HCT116 (cell line): ENCODE data around the gene CREBBP. TPM values are rescaled to one million over a fixed set of nuclear protein-coding genes. Genes with fewer than 3 reads are reported as not detected.

ENCODE experiments used
- ATAC-seq: fragments of 200-7000 bp; cut with Tn5 transposase; 2 replicates; pipeline ENCODE4 v1.9.1; 2020; ENCODE audit warnings: mild to moderate bottlenecking, moderate library complexity
- BruUV-seq: library from RNA; stranded (reverse); fragments of 400-500 nt; replicated peaks from 2 replicates; lab custom pipeline; 2021; lab: Mats Ljungman, UMichigan
- CTCF ChIA-PET: fragments of 300-600 bp; sonication (Branson Sonifier 250); formaldehyde crosslinking; loops from one replicate; lab custom pipeline; 2021; ENCODE audit warnings: antibody characterized with exemption; lab: Charles Lee
- POLR2A ChIA-PET: fragments of 300-600, 350-600 bp; sonication (Branson Sonifier 250); formaldehyde crosslinking; loops from one replicate; lab custom pipeline; 2021; ENCODE audit warnings: antibody characterized with exemption; lab: Charles Lee
- RAD21 ChIA-PET, 2 experiments: fragments of 300-600 bp; sonication (Branson Sonifier 250); formaldehyde crosslinking; loops; one replicate each; lab custom pipeline; 2023; ENCODE audit warnings: low total read pairs in 2 of 2; ENCODE audit not compliant: uncharacterized antibody in 2 of 2, unreplicated experiment in 2 of 2, low non-redundant PET in 1 of 2; lab: Charles Lee
- DNase-seq: peaks from one replicate; pipeline ENCODE4 v3.0.0-alpha.2; 2010; ENCODE audit warnings: low read depth, low spot score
- H2AFZ ChIP-seq: fragments of 200-600 bp; shearing (Covaris generic), sonication (generic); 2 replicates; pipeline ENCODE4 v1.6.1; 2017; ENCODE audit warnings: low read depth, mixed run types, mixed read lengths, antibody characterized with exemption, low read length; ENCODE audit not compliant: poor library complexity, severe bottlenecking
- H3K27ac ChIP-seq: 2 replicates; pipeline ENCODE4 v1.5.1; 2012; ENCODE audit warnings: low read depth, low read length
- H3K27me3 ChIP-seq: fragments of 200-600 bp; sonication (generic); 2 replicates; pipeline ENCODE4 v1.6.1; 2016; ENCODE audit warnings: mixed run types, low read length, mixed read lengths; ENCODE audit not compliant: insufficient read depth
- H3K36me3 ChIP-seq, 2 experiments: fragments of 200-500 bp in 1 of 2; fragments of 200-600 bp in 1 of 2; sonication (Bioruptor generic) in 1 of 2; sonication (generic) in 1 of 2; 2 replicates each; pipeline versions ENCODE4 v1.5.1 to v1.6.1; 2014 to 2016; ENCODE audit warnings: low read length in 2 of 2, inconsistent platforms in 1 of 2, mixed read lengths in 1 of 2, mixed run types in 1 of 2; ENCODE audit not compliant: insufficient read depth in 2 of 2, control insufficient read depth in 1 of 2
- H3K4me1 ChIP-seq, 2 experiments: fragments of 200-600 bp in 1 of 2; sonication (generic) in 1 of 2; 2 replicates each; pipeline versions ENCODE4 v1.5.1 to v1.6.1; 2012 to 2017; ENCODE audit warnings: low read length in 2 of 2, inconsistent platforms in 1 of 2, mild to moderate bottlenecking in 1 of 2, mixed read lengths in 1 of 2, mixed run types in 1 of 2, moderate library complexity in 1 of 2; ENCODE audit not compliant: insufficient read depth in 2 of 2, control insufficient read depth in 1 of 2
- H3K4me2 ChIP-seq: fragments of 200-600 bp; sonication (generic); 2 replicates; pipeline ENCODE4 v1.6.1; 2017; ENCODE audit warnings: mixed run types, low read length, mixed read lengths
- H3K4me3 ChIP-seq, 2 experiments: fragments of 200-600 bp in 1 of 2; sonication (generic) in 1 of 2; replicated peaks in 1 of 2; 2 replicates each; pipeline ENCODE4 v1.5.1; 2011 to 2016; ENCODE audit warnings: low read length in 2 of 2, control low read depth in 1 of 2, low read depth in 1 of 2, mild to moderate bottlenecking in 1 of 2, mixed read lengths in 1 of 2, mixed run types in 1 of 2
- H3K79me2 ChIP-seq: fragments of 200-600 bp; sonication (generic); 2 replicates; pipeline ENCODE4 v1.6.1; 2017; ENCODE audit warnings: mild to moderate bottlenecking, mixed run types, low read length, moderate library complexity, mixed read lengths; ENCODE audit not compliant: insufficient read depth
- H3K9ac ChIP-seq: fragments of 200-600 bp; sonication (generic); 2 replicates; pipeline ENCODE4 v1.6.1; 2016; ENCODE audit warnings: low read length, mixed read lengths
- H3K9me2 ChIP-seq: fragments of 200-600 bp; sonication (generic), shearing (Covaris generic); 2 replicates; pipeline ENCODE4 v1.6.1; 2017; ENCODE audit warnings: mixed run types, mild to moderate bottlenecking, moderate library complexity; ENCODE audit not compliant: insufficient read depth
- H3K9me3 ChIP-seq, 2 experiments: fragments of 200-500 bp in 1 of 2; fragments of 200-600 bp in 1 of 2; sonication (Bioruptor generic) in 1 of 2; sonication (generic) in 1 of 2; 2 replicates each; pipeline ENCODE4 v1.6.1; 2014 to 2017; ENCODE audit warnings: low read length in 2 of 2, mixed read lengths in 2 of 2, inconsistent platforms in 1 of 2, low read depth in 1 of 2, mild to moderate bottlenecking in 1 of 2, mixed run types in 1 of 2, moderate library complexity in 1 of 2; ENCODE audit not compliant: control insufficient read depth in 1 of 2, insufficient read depth in 1 of 2
- H4K20me1 ChIP-seq: fragments of 200-600 bp; sonication (generic), shearing (Covaris generic); 2 replicates; pipeline ENCODE4 v1.6.1; 2017; ENCODE audit warnings: mixed run types, mild to moderate bottlenecking, moderate library complexity; ENCODE audit not compliant: insufficient read depth
- ATF3 ChIP-seq: IDR thresholded peaks from 2 replicates; pipeline ENCODE4 v1.6.1; 2012
- CBX3 ChIP-seq: IDR thresholded peaks from 2 replicates; pipeline ENCODE4 v1.6.1; 2012; ENCODE audit warnings: low read depth
- CTCF ChIP-seq, 3 experiments: fragments of 200-600 bp in 1 of 3; sonication (generic) in 1 of 3; IDR thresholded peaks in 2 of 3; conservative IDR thresholded peaks in 1 of 3; 2 replicates each; pipeline ENCODE4 v1.5.1; 2012 to 2017; ENCODE audit warnings: low read depth in 2 of 3, low read length in 2 of 3, antibody characterized with exemption in 1 of 3, borderline replicate concordance in 1 of 3, control low read depth in 1 of 3, mild to moderate bottlenecking in 1 of 3, mixed read lengths in 1 of 3, mixed run types in 1 of 3, moderate library complexity in 1 of 3; ENCODE audit not compliant: insufficient read depth in 1 of 3
- EGR1 ChIP-seq: IDR thresholded peaks from 2 replicates; pipeline ENCODE4 v1.6.1; 2012; ENCODE audit warnings: low read depth
- ELF1 ChIP-seq: IDR thresholded peaks from 2 replicates; pipeline ENCODE4 v1.6.1; 2012; ENCODE audit warnings: low read depth, borderline replicate concordance
- EZH2 ChIP-seq: fragments of 200-600 bp; sonication (generic); IDR thresholded peaks from 2 replicates; pipeline ENCODE4 v1.6.1; 2017; ENCODE audit warnings: antibody characterized with exemption, mixed run types
- EZH2phosphoT487 ChIP-seq: fragments of 200-600 bp; IDR thresholded peaks from 2 replicates; pipeline ENCODE4 v1.6.1; 2018; ENCODE audit warnings: antibody characterized with exemption, borderline replicate concordance
- FOSL1 ChIP-seq: IDR thresholded peaks from 2 replicates; pipeline ENCODE4 v1.6.1; 2012; ENCODE audit warnings: low read depth
- MAX ChIP-seq: IDR thresholded peaks from 2 replicates; pipeline ENCODE4 v1.6.1; 2012
- POLR2A ChIP-seq: IDR thresholded peaks from 2 replicates; pipeline ENCODE4 v1.7.0; 2011; ENCODE audit warnings: borderline replicate concordance; ENCODE audit not compliant: insufficient read depth, insufficient read length; ENCODE audit errors: extremely low read depth
- POLR2AphosphoS5 ChIP-seq: IDR thresholded peaks from 2 replicates; pipeline ENCODE4 v1.6.1; 2011; ENCODE audit warnings: mild to moderate bottlenecking, low read depth, low read length, moderate library complexity
- RAD21 ChIP-seq: IDR thresholded peaks from 2 replicates; pipeline ENCODE4 v1.6.1; 2012; ENCODE audit warnings: low read depth, mild to moderate bottlenecking
- REST ChIP-seq: IDR thresholded peaks from 2 replicates; pipeline ENCODE4 v1.6.1; 2012; ENCODE audit warnings: low read depth
- SIN3A ChIP-seq: IDR thresholded peaks from 2 replicates; pipeline ENCODE4 v1.6.1; 2012; ENCODE audit warnings: low read depth
- SRF ChIP-seq: IDR thresholded peaks from 2 replicates; pipeline ENCODE4 v1.6.1; 2012; ENCODE audit warnings: low read depth
- YY1 ChIP-seq: IDR thresholded peaks from 2 replicates; pipeline ENCODE4 v1.6.1; 2011; ENCODE audit warnings: low read length, low read depth, moderate library complexity, mild to moderate bottlenecking; ENCODE audit not compliant: insufficient replicate concordance; ENCODE audit errors: extremely low read depth
- ZNF274 ChIP-seq: fragments of 200-500 bp; sonication (Bioruptor generic); IDR thresholded peaks from 2 replicates; pipeline ENCODE4 v1.6.1; 2014; ENCODE audit warnings: mild to moderate bottlenecking, low read depth, low read length, inconsistent platforms
- intact Hi-C: fragments of 100-400 bp; cut with micrococcal nuclease; formaldehyde crosslinking; loops from 2 replicates; pipeline ENCODE4 v1.10.0; 2022
- total RNA-seq: library from RNA; stranded (reverse); gene quantifications from one replicate; pipeline ENCODE4 v1.2.1, GENCODE V29; 2021; ENCODE audit not compliant: unreplicated experiment

Gene CREBBP
- total RNA-seq, 1 experiment from 2014 or later, result 42.7 TPM

GRCh38 chr16:3727806-3728381 is 152.6 kb downstream of the CREBBP start:
- H3K36me3 ChIP-seq, result peaks cover 4 to 19% of the 10 kb centered on the region in 2 experiments; a peak in 3 of 4 replicates
- H3K4me2 ChIP-seq, result no peak overlapping the region
- no peaks in the 10 kb centered on the region for H3K79me2 ChIP-seq
- RAD21 ChIA-PET, result no interaction called here
- POLR2A ChIA-PET, result no interaction called here
- TF ChIP-seq EZH2 (no peak), POLR2AphosphoS5 (no peak), SIN3A (no peak), ZNF274 (no peak), CBX3 (no peak), ATF3 (no peak), EGR1 (no peak), EZH2phosphoT487 (no peak), REST (no peak), POLR2A (no peak), YY1 (no peak), MAX (no peak), RAD21 (no peak), FOSL1 (no peak), ELF1 (no peak), CTCF (IDR thresholded peaks at IDR 0.05 in 2 of 3, conservative IDR thresholded peaks at IDR 0.05 in 1 of 3; ENCODE audit: borderline replicate concordance in 1 of 3, insufficient read depth in 1 of 3, low read depth in 2 of 3, low read length in 2 of 3) (no peak), SRF (no peak)
- no peaks in the 10 kb centered on the region for H3K9me2 ChIP-seq
- H3K4me3 ChIP-seq, result no peak overlapping the region
- no peak for DNase-seq
- no TSS peak for BruUV-seq
- H4K20me1 ChIP-seq, result no peaks in the 10 kb centered on the region
- H3K27me3 ChIP-seq, result no peaks in the 10 kb centered on the region
- no peak overlapping the region for H2AFZ ChIP-seq
- H3K9ac ChIP-seq, result no peak overlapping the region
- H3K4me1 ChIP-seq, result no peaks in the 10 kb centered on the region
- ATAC-seq, result no peak
- CTCF ChIA-PET, result no interaction called here
- H3K27ac ChIP-seq, result no peak overlapping the region
- no peaks in the 10 kb centered on the region for H3K9me3 ChIP-seq
- intact Hi-C loops, result no loop called here
